SK-N-SH treated with all-trans-retinoic acid at 6 μM for 48 hours (cell line): ENCODE measurements around the gene OPRM1.

ENCODE experiments used
- ATAC-seq: fragments of 200-7000 bp; cut with Tn5 transposase; 3 replicates; pipeline ENCODE4 v1.9.1; 2020; ENCODE audit warnings: mild to moderate bottlenecking, moderate library complexity
- ARNTL ChIP-seq: fragments of 450-650 bp; formaldehyde crosslinking; IDR thresholded peaks from 2 replicates; pipeline ENCODE4 v1.5.0; 2020; ENCODE audit warnings: low read depth, mild to moderate bottlenecking, moderate library complexity, borderline replicate concordance
- BACH2 ChIP-seq: fragments of 250-450 bp; sonication (Bioruptor Pico); IDR thresholded peaks from 2 replicates; pipeline ENCODE4 v1.9.0; 2021; ENCODE audit warnings: mild to moderate bottlenecking, borderline replicate concordance
- CSDC2 ChIP-seq: fragments of 250-450 bp; sonication (Bioruptor Pico); IDR thresholded peaks from 2 replicates; pipeline ENCODE4 v1.5.0; 2020; ENCODE audit warnings: mild to moderate bottlenecking, moderate library complexity
- ESRRG ChIP-seq: fragments of 250-450 bp; sonication (Bioruptor Pico); IDR thresholded peaks from 2 replicates; pipeline ENCODE4 v1.6.1; 2021; ENCODE audit warnings: mild to moderate bottlenecking
- GLIS3 ChIP-seq: fragments of 250-450 bp; sonication (Bioruptor Pico); IDR thresholded peaks from 2 replicates; pipeline ENCODE4 v1.5.0; 2020; ENCODE audit warnings: mild to moderate bottlenecking, moderate library complexity
- ISL1 ChIP-seq: fragments of 250-450 bp; sonication (Bioruptor Pico); IDR thresholded peaks from 2 replicates; pipeline ENCODE4 v2.1.2; 2022; ENCODE audit warnings: mild to moderate bottlenecking, moderate library complexity
- OSR1 ChIP-seq: fragments of 250-450 bp; sonication (Bioruptor Pico); IDR thresholded peaks from 2 replicates; pipeline ENCODE4 v1.8.0; 2022; ENCODE audit warnings: moderate library complexity, mild to moderate bottlenecking, inconsistent platforms
- PPARA ChIP-seq: fragments of 250-450 bp; sonication (Bioruptor Pico); IDR thresholded peaks from 2 replicates; pipeline ENCODE4 v1.5.0; 2020; ENCODE audit warnings: mild to moderate bottlenecking, borderline replicate concordance
- RARB ChIP-seq: fragments of 250-450 bp; sonication (Bioruptor Pico); IDR thresholded peaks from 2 replicates; pipeline ENCODE4 v1.8.0; 2021; ENCODE audit warnings: mild to moderate bottlenecking, moderate library complexity
- SNAI2 ChIP-seq: fragments of 250-450 bp; sonication (Bioruptor Pico); IDR thresholded peaks from 2 replicates; pipeline ENCODE4 v1.5.0; 2020; ENCODE audit warnings: mild to moderate bottlenecking, moderate library complexity
- TCF4 ChIP-seq: fragments of 250-450 bp; sonication (Bioruptor Pico); IDR thresholded peaks from 2 replicates; pipeline ENCODE4 v1.8.0; 2021; ENCODE audit warnings: mild to moderate bottlenecking, moderate library complexity, borderline replicate concordance
- ZC3H10 ChIP-seq: fragments of 250-450 bp; sonication (Bioruptor Pico); IDR thresholded peaks from 2 replicates; pipeline ENCODE4 v1.5.1; 2021; ENCODE audit warnings: mild to moderate bottlenecking, moderate library complexity
- ZFP3 ChIP-seq: fragments of 250-450 bp; sonication (Bioruptor Pico); IDR thresholded peaks from 2 replicates; pipeline ENCODE4 v1.5.0; 2020; ENCODE audit warnings: mild to moderate bottlenecking, moderate library complexity
- ZFP30 ChIP-seq: fragments of 450-650 bp; formaldehyde crosslinking; IDR thresholded peaks from 2 replicates; pipeline ENCODE4 v1.5.0; 2022; ENCODE audit warnings: mild to moderate bottlenecking, moderate library complexity
- ZNF565 ChIP-seq: fragments of 450-650 bp; formaldehyde crosslinking; conservative IDR thresholded peaks from 2 replicates; pipeline ENCODE4 v1.5.0; 2020; ENCODE audit warnings: low read depth, mild to moderate bottlenecking, moderate library complexity
- ZNF70 ChIP-seq: fragments of 450-650 bp; formaldehyde crosslinking; IDR thresholded peaks from 2 replicates; pipeline ENCODE4 v1.5.0; 2020; ENCODE audit warnings: mild to moderate bottlenecking, moderate library complexity
- ZNF8 ChIP-seq: fragments of 450-650 bp; formaldehyde crosslinking; IDR thresholded peaks from 2 replicates; pipeline ENCODE4 v1.5.0; 2020; ENCODE audit warnings: mild to moderate bottlenecking, moderate library complexity
- TF ChIP-seq, protein P1 (sequence below): fragments of 250-450 bp; sonication (Bioruptor Pico); IDR thresholded peaks from 2 replicates; pipeline ENCODE4 v1.5.1; 2020; ENCODE audit warnings: low read depth, mild to moderate bottlenecking, moderate library complexity
- TF ChIP-seq, protein P2 (sequence below): fragments of 250-450 bp; sonication (Bioruptor Pico); IDR thresholded peaks from 2 replicates; pipeline ENCODE4 v1.8.0; 2021; ENCODE audit warnings: low read depth, mild to moderate bottlenecking, moderate library complexity, borderline replicate concordance
- TF ChIP-seq, protein P3 (sequence below): fragments of 250-450 bp; sonication (Bioruptor Pico); IDR thresholded peaks from 2 replicates; pipeline ENCODE4 v1.5.0; 2020; ENCODE audit warnings: mild to moderate bottlenecking, moderate library complexity

OPRM1 gene

DNA sequence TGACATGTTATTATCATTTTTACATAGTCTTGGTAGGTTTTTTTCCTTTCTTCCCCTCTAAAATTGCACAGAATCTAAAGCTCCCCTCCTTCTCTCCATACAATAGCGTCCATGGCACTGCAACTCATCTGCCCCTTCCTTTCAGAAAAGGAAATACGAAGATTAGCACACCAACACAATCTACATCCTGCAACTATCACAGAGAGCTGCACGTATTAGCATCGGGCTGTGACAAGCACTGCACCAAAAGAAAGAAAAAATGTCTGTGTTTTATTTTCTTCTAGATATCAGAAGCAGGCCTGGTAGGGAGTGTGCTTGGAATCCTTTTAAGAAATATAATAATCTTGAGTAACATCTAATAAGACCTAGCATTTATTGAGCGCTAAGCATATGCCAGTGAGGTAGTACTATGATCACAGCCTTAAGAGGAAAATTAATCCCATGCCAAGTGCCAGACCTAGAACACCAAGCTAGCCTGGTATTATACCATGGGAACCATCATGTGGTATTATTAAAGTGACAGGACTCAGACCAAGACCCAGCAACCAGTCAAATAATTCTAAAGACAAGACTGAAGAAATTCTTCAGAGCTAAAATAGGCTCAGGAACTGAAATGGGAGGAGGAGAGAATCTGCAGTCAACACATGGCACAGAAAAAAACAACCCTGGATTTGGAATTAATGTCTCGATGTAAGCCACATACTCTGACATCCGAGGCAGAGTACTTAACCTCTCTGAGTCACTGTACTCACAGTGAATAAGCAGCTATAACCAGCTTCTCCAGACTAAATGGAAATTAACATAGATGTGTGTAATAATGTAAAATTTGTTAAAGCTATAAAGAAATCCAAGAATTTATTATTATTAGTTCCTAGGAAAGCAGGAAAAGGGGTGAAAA, 193.2 kb downstream of the OPRM1 start:
- TF ChIP-seq ZNF70 (no peak), ZNF565 (CRISPR knock-in tag) (no peak), OSR1 (CRISPR knock-in tag) (no peak), ISL1 (CRISPR knock-in tag) (no peak), BACH2 (CRISPR knock-in tag) (no peak), ARNTL (CRISPR knock-in tag) (no peak), RARB (CRISPR knock-in tag) (no peak), ZFP3 (CRISPR knock-in tag) (no peak), ZNF8 (CRISPR knock-in tag) (no peak), SNAI2 (CRISPR knock-in tag) (no peak), ESRRG (CRISPR knock-in tag) (no peak), PPARA (CRISPR knock-in tag) (no peak), GLIS3 (CRISPR knock-in tag) (no peak)
- TF ChIP-seq, protein P1, sequence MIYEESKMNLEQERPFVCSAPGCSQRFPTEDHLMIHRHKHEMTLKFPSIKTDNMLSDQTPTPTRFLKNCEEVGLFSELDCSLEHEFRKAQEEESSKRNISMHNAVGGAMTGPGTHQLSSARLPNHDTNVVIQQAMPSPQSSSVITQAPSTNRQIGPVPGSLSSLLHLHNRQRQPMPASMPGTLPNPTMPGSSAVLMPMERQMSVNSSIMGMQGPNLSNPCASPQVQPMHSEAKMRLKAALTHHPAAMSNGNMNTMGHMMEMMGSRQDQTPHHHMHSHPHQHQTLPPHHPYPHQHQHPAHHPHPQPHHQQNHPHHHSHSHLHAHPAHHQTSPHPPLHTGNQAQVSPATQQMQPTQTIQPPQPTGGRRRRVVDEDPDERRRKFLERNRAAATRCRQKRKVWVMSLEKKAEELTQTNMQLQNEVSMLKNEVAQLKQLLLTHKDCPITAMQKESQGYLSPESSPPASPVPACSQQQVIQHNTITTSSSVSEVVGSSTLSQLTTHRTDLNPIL, result no peak
- TF ChIP-seq, protein P2, sequence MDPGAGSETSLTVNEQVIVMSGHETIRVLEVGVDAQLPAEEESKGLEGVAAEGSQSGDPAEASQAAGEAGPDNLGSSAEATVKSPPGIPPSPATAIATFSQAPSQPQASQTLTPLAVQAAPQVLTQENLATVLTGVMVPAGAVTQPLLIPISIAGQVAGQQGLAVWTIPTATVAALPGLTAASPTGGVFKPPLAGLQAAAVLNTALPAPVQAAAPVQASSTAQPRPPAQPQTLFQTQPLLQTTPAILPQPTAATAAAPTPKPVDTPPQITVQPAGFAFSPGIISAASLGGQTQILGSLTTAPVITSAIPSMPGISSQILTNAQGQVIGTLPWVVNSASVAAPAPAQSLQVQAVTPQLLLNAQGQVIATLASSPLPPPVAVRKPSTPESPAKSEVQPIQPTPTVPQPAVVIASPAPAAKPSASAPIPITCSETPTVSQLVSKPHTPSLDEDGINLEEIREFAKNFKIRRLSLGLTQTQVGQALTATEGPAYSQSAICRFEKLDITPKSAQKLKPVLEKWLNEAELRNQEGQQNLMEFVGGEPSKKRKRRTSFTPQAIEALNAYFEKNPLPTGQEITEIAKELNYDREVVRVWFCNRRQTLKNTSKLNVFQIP (CRISPR knock-in tag), result no peak
- no peak for ATAC-seq

DNA sequence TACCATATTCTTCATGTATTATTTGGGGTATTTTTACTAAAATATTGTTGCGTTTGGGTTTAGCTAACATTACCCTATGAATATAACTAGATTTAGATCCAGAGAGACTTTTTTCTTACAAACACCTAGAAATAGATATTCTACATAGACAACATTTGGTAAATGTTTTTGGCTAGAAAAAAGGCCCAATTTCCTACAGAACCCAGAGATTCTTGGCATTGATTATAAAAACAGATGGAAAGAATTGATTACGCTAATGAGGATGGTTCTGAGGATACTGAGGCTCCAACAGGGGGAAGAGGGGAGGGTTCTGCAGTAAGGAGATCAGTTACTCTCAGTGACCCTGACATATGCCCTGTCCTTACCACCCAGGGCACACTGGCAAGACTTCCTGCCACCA, 194.3 kb downstream of the OPRM1 start:
- TF ChIP-seq CSDC2 (CRISPR knock-in tag), result no peak
- no peak for TF ChIP-seq BACH2 (CRISPR knock-in tag)
- TF ChIP-seq, protein P1, result no peak
- TF ChIP-seq ZNF565 (CRISPR knock-in tag), result no peak
- no peak for TF ChIP-seq ZFP3 (CRISPR knock-in tag)
- no peak for TF ChIP-seq ZFP30
- TF ChIP-seq ZNF70, result no peak
- TF ChIP-seq, protein P3, sequence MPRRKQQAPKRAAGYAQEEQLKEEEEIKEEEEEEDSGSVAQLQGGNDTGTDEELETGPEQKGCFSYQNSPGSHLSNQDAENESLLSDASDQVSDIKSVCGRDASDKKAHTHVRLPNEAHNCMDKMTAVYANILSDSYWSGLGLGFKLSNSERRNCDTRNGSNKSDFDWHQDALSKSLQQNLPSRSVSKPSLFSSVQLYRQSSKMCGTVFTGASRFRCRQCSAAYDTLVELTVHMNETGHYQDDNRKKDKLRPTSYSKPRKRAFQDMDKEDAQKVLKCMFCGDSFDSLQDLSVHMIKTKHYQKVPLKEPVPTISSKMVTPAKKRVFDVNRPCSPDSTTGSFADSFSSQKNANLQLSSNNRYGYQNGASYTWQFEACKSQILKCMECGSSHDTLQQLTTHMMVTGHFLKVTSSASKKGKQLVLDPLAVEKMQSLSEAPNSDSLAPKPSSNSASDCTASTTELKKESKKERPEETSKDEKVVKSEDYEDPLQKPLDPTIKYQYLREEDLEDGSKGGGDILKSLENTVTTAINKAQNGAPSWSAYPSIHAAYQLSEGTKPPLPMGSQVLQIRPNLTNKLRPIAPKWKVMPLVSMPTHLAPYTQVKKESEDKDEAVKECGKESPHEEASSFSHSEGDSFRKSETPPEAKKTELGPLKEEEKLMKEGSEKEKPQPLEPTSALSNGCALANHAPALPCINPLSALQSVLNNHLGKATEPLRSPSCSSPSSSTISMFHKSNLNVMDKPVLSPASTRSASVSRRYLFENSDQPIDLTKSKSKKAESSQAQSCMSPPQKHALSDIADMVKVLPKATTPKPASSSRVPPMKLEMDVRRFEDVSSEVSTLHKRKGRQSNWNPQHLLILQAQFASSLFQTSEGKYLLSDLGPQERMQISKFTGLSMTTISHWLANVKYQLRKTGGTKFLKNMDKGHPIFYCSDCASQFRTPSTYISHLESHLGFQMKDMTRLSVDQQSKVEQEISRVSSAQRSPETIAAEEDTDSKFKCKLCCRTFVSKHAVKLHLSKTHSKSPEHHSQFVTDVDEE (CRISPR knock-in tag), result no peak
- no peak for TF ChIP-seq RARB (CRISPR knock-in tag)
- no peak for ATAC-seq

DNA sequence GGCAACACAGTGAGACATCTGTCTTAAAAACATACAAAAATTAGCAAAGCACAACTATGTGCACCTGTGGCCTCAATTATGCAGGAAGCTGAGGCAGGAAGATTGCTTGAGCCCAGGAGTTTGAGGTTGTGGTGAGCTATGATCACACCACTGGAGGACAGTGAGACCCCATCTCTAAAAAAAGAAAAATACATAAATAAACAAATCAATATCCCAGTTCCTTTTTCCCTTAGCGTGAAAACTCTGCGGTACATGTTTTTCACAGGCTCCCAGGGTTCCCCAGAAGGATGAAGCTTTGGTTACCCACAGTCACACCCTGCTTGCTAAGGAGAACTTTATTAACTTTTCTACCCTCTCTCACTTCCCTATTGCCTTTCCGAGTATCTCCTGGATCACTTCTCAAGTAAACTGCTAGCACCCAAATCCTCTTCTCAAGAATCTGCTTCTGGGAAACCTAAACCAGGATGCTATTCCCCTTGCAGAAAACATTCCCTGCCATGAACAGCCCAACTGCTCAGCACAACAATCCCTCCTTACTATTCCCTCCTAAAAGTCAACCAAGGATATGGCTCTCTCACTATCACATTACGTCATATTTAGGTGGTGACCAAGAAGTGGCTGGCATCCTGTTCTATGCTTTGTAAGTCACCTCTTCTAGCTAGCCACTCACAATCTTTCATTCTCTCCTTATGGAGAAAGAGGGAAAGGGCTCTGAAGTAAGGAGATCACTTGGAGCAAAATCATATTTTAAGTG, 195.2 kb downstream of the OPRM1 start:
- TF ChIP-seq CSDC2 (CRISPR knock-in tag) (no peak), TCF4 (no peak), OSR1 (CRISPR knock-in tag) (no peak), ZFP30 (no peak), ZC3H10 (CRISPR knock-in tag) (no peak), ZNF565 (CRISPR knock-in tag) (no peak), BACH2 (CRISPR knock-in tag) (no peak), ZNF8 (CRISPR knock-in tag) (no peak), RARB (CRISPR knock-in tag) (no peak)
- ATAC-seq, result no peak
